ENCODE data around the gene TAF10.

The TAF10 gene

DNA sequence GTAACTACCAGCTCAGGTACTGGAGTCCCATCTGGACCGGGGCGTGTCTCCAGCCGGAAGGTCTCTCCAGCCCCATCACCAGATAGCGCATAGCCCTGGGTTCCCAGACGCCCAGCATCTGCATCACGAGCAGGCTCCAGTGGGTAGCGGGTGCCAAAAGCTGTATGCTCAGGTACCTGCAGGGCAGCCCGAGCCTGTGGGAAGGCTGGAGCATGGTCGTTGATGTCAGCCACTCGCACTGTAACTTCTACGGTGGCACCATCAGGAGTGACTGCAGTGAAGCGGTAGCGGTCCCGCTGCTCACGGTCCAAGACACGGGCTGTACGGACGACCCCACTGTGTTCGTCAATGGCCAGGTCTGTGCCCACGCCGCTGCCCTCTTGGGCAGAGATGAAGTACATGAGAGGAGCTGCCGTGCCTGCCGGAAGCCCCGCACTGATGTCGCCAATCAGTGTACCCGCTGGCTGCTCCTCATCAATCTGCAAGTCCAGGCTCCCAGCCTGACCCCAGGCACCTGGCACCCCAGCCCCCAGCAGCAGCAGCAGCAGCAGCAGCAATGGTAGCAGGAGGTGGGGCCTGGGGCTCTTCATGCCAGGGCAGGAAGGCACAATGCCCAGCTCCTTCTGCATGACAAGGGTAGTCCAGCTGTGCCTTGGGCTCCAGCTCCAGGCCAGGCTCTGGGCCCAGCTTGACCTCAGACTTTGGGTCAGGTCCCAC, 29.1 kb upstream of the TAF10 start:
- DNase-seq, result peak in 26 of 51 donors; percentile 13 to 74 (median 40)

DNA sequence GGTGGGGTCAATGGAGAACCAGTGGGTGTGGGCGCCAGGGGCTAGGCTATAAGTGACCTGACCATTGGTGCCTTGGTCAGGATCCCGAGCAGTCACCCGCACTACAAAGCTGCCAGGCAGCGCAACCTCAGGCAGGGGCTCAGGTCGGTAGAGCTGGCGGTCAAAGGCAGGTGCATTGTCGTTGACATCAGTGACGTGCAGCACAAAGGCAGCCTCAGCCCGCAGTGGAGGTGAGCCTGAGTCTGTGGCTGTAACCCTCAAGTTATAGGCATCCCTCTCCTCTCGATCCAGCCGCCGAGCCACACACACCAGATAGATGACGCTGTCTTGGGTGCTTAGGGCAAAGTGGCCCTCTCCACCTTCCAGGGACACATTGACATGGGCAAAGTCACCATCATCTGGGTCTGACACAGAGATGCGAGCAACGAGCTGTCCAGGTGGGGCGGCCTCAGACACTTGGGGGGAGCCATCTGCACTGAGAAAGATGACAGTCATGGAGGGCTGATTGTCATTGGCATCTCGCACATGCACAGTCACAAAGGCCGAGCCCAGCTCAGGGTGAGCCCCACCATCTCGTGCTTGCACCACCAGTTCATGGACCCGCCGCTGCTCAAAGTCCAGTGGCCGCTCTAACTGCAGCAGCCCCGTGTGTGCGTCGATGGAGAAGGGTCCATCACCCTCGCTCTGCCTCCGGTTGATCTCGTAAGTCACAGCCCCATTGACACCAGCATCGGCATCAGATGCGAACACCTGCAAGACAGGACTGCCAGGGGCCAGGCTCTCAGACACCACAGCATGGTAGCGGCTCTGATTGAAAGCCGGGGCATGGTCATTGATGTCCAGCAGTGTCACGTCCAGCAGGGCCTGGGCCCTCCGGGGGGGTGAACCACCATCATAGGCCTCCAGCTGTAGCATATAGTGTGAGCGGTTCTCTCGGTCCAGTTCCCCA, 28.3 kb upstream of the TAF10 start:
- DNase-seq, result no peak

DNA sequence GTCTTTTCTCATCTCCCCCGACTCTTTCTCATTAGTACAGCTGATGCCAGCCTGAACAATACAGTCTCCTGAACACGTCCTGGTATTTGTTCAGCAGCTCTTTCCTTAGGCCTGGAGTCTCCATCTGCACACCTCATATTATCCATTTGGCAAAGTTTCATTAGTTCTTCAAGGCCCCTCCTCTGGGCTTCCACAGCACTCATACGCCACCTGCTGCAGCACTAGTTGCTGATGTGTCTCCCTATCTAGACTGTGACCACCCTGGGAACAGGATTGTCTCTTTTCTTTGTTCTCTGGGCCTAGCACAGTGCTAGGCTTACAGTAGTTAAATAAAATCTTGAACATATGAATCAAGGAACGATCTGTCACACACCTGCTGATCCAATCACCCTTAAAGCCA, 26.4 kb upstream of the TAF10 start:
- DNase-seq, result no peak

DNA sequence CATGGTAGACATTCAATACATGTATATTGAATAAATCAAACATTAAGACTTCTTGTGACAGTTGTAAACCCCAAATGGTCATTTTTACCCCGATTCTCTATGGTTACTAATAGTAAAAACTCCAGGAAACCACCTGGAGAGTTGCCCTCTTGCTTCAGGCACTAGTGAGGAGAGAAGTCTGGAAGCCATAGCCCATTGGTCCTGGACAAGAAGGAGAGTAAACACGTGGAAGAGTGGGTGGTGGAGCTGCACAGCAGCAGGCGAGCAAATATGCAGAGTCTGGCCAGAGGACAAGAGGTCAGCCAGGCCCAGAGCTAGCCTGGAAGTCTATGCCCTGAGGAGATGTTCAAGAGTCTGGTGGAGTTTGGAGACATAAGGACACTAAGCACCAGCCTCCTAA, 25.9 kb upstream of the TAF10 start:
- peak in 5 of 51 donors; percentile 13 to 27 (median 20) for DNase-seq

DNA sequence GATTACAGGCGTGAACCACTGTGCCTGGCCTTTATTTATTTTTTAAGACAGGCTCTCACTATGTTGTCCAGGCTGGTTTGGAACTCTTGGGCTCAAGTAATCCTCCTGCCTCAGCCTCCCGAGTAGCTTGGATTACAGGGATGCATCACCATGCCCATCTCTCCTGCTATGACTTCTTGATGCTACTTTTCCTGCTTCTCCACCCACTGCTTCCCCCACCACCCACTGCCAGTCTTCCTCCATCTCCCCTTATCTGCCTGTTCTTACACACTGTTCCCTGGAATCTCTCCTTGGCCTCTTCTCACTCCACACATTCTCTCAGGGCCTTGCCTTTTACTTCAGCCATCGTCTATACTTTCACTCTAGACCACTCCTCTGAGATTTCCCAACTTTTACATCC, 24.5 kb upstream of the TAF10 start:
- no peak for DNase-seq

DNA sequence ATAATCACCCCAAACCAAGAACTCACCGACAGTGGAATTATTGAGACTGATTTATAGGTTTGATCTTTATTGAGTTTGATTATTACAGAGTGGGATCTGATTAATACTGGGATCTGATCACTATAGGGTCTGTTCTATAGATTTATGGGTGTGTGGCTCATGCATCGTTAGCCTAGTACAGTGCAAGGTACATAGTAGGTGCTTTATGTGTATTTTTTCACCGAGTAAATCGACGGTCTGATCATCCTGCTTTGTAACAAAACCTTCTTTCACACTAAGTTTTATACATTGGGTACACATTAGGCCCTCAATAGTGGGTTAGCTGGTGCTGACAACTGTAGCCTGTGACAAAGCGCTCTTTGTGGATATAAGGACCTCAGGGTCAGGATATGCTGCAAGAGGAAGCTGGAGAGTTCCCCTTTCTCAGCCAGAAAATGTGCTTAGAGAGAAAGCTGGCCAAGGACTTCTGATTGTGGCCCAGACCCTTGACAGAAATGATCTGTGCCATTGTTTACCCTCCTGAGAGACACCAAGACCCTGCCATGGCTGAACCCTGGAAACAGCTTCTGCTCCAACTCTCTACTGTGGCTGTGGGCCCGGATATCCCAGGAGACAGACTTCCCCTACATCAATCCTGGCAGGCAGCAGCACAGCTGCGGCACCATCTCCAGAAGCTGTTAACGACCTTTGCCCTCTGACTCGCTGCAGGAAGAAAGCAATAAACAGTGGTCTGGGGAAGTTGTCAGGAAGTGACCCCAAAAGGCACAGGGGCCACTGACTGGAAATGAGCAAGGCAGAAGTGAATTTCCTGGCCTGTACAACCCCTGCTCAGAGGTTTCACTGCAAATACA, 23.3 kb upstream of the TAF10 start:
- DNase-seq, result peak in 37 of 51 donors; percentile 15 to 92 (median 54)

DNA sequence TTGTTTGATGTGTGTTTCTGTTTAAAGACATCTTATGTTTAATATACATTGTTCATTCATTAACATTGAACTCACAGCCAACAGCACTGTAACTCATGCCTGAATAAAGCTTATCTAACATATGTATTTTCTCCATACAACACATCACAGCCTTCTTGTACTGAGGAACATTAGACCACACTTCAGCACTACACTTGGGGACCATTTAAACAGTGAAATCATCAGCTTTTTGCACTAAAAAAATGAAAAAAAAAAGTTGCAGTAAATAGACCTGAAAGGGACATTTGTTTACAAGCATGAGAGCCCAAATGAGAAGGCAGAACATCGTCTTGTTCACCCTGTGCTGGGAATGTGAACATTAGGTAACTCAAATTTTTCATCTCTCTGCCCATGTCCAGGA, 22.5 kb upstream of the TAF10 start:
- no peak for DNase-seq

DNA sequence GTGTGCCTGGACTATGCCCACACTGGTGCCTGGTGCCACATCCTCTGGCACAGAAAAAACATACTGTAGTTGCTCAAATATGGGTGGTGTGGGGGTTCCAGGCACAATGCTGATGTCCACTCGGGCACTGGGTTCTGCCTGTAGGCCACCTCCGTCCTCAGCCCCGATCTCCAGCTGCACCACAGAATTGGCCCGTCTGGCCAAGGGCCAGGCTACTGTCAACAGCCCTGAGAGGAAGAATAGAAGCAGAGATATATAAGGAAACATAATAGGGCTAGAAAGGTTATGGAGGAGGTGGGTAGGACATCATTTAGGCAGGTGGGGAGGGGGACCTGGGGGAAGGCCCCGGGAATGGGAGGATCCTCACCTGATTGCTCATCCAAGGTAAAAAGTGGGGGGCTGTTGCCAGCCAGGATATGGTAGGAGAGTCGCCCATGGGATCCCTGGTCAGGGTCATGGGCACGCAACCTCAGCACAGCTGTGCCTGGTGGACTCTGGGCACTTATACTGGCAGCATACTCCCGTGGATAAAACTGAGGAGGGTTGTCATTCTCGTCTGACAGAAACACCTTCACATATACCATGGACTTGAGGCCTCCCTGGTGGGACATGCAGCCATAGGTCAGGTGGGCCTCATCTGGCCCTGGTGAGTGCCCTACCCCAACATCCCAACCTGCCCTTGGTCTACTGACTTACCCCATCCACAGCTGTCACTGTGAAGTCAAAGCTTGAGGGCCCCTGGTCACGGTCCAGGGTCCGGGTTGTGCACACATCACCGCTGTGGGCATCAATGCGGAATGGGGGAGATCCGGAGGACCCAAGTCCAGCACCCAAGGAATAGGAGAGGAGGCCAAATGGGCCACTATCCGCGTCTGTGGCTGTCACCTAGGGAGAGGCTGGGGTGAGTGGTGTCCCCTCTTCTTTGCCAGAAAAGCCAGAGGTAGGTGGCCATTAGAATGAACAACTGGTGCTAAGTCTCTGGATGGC, 21.7 kb upstream of the TAF10 start:
- DNase-seq, result no peak

DNA sequence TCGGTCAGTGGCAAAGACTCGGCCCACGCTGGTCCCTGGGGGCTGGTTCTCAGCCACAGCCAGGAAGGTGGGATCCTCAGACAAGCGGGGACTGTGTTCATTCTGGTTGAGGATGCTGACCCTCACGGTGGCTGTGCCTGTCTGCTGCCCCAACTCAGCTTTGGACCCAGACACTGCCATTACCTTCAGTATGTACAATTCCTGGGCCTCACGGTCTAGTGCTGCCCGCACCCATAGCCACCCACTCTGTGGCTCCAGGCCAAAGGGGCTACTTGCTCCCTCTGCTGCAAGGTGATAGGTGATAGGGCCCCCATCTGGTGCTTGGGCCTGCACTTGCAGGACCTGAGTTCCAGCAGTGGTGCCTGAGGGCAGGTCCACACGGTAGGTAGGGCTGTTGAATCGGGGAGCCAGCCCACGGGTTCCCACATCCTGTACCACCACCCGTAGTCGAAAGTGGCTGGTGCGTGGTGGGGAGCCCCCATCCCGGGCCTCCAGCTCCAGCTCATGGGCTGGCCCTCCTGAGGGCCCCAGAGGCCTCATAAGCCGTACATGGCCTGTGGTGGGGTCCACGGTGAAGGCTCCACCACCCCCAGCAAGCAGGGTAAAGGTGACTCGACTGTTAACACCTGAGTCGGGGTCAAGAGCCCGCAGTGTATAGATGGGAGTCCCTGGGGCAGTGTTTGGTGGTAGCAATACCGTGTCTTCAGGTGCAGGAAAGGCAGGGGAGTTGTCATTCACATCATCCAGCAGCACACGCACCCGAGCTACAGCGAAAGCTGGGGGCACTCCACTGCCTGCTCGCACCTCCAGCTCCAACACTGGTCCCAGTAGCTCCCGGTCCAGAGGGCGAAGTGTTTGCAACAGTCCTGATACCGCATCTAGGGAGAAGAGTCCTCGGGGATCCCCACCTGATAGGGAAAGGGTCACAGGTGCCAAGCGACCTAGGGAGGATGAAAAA, 20.4 kb upstream of the TAF10 start:
- no peak for DNase-seq

DNA sequence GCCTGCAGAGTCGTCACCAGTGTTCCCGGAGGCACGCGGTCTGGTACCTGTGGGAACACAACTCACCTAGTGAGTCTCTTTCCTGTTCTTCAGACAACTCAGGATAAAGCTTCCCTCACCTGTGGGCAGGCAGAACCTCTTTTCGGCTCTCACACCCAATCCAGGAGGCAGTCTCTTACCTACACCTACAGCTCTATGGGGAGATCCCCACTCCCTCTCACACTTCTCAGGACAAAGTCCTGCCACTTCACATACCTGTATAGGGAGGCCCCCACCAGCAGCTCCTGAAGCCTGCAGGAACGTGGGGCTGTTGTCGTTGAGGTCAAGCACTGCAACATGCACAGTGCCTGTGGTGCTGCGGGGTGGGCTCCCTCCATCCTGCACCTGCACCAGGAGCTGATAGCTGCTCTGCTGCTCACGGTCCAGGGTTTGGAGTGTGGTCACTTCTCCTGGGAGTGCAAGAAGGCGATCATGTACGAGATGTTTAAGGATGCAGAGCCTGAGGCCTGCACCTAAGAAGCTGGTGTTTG, 19.4 kb upstream of the TAF10 start:
- DNase-seq, result no peak

DNA sequence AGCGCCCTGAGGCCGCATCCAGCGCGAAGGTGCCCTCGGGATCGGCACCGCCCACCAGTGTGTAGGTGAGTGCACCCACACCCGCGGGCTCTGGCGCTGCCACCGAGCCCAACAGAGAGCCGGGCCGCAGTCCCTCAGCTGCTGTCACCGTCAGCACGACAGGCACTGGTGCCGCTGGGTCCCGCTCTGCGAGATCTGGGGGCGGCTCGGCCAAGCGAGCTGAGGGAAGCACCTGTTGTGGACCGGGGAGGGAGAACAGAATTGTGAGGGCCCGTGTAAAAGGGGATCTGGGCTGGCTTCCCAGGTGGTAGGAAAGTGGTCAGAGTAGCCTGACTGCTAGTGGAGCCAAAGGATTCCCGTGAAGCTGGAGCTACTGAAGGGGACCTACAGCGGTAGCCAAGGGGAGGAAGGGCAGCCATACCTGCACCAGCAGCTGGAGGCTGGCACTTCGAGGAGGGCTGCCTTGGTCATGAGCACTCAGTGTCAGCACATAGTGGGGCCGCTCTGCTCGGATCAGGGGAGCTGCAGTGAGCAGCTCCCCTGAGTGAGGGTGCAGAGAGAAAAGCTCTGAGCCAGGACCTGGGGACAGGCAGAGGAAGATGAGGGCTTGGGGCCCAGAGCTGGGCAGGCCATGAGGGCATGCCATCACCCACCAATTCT, 18.7 kb upstream of the TAF10 start:
- DNase-seq, result no peak

DNA sequence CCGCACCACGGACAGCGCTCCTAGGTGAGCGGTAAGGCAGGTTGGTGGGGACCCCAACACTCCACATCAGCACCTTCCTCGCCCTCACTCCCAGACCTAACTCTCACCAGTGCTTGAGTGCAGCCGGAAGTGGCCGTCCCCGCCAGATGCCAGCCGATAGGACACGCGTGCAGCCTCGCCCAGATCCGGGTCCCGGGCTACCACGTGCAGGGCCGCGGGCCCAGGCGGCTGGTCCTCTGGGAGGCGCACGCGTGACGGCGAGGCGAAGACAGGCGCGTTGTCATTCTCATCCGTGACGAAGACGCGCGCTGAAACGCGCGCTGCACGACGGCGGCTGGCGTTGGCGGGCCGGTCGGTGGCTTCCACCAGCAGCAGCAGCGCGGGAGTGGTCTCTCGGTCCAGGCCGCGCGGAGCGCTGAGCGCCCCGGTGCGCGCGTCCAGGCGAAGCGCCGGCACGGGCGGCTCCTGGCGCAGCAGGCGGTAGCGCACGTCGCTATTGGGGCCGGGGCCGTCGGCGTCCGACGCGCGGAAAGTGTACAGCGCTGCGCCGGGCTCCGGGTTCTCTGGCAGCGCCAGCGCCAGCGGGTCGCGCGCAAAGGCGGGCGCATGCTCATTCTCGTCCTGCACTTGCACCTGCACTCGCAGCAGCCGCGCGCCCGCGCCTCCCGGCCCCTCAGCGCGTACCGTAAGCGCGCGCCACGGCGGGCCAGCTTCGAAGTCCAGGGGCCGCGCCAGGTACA, 18.0 kb upstream of the TAF10 start:
- DNase-seq, result no peak

DNA sequence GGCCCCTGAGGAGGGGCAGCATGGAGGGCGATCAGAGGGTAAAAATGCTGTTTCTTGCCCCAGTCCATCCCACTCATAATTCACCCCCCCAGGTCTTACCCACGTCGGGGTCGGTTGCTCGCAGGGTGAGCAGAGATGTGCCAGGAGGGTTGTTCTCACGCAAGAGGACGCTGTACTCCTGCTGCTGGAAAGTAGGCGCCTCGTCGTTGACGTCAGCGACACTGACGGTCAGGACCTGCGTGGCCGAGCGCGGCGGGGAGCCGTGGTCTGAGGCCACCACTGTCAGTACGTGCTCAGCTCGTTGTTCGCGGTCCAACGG, 17.5 kb upstream of the TAF10 start:
- no peak for DNase-seq

DNA sequence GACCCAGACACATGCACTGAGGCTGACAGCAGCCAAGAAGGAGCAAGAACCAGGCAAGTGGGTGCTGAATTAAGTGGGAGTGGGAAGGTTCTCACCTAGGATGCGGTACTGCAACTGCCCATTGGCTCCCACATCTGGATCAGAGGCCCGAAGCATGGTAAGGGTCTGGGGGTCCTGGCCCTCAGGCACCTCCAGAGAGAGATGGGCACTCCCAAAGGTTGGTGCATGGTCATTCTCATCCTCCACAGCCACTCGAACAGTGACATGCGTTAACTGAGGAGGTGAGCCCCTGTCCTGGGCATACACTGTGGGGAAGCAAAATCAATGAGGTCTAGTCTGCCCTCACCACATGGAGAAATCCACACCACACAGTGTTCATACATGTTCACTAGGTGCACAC, 16.5 kb upstream of the TAF10 start:
- no peak for DNase-seq

DNA sequence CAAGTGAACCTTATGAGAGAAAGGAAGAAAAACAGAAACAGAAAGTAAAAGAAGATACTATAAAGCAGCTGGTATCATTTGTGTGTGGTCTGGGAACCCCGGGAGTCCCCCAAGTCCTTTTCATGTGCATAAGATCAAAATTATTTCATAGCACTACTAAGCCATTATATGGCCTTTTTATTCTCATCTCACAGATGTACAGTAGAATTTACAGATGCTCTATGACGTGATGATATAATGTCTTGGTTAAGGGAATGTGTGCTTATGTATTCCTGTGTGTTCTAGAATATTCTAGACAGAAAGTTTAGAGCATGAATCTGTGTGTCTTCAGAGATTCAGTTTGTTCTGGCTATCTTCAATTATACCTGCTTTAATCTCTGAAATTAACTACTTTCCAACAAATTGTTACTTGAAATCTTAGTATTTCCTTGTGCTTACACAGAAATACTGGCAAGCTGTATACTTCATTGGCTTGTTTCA, 15.8 kb upstream of the TAF10 start:
- no peak for DNase-seq

DNA sequence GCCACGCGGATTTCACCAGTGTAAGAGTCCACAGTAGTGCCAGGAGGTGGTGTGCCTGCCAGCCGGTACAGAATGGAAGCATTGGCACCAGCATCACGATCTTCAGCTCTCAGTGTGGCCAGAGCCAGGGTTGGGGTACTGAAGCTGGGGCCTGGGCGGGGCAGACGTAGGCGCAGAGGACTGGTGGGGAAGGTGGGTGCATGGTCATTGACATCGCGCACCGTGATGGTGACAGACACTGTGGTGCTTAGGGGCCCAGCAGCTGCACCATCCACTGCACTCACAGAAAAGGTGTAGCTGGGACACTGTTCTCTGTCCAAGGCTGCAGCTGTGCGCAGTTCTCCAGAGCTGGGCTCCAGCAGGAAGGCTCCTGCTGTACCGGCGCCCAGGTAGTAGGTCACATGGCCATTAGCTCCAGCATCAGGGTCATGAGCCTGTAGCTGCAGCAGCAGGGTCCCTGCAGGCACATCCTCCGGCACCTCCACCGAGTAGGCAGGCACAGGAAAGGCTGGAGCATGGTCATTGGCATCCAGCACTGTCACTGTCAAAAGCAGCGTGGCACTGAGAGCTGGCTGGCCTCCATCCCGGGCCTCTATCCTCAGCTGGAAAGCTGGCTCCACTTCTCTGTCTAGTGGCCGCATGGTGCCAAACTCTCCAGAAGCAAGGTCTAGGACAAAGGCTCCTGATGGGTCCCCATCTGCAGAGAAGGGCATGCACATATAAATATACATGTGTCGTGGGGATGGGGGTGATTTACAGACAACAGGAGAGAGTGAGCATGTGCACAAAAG, 15.2 kb upstream of the TAF10 start:
- DNase-seq, result peak in 32 of 51 donors; percentile 10 to 74 (median 34)

Data from hypothalamus (tissue), 51 donors.